Fibroblast of skin of left biceps (primary cell): ENCODE data around the gene DNAJC7.
A peak's percentile ranks its signal among the peaks of the same experiment; 100 is the strongest.
"Not testable (repeated sequence)": the region's sequence is repeated elsewhere in the genome, so short reads cannot be mapped to it uniquely, and the experiment has no call there.

Source experiments
- DNase-seq, 2 experiments: peaks; one replicate each; pipeline ENCODE4 v3.0.0-alpha.2; 2013; ENCODE audit warnings: low read depth in 2 of 2

The DNAJC7 gene

DNA sequence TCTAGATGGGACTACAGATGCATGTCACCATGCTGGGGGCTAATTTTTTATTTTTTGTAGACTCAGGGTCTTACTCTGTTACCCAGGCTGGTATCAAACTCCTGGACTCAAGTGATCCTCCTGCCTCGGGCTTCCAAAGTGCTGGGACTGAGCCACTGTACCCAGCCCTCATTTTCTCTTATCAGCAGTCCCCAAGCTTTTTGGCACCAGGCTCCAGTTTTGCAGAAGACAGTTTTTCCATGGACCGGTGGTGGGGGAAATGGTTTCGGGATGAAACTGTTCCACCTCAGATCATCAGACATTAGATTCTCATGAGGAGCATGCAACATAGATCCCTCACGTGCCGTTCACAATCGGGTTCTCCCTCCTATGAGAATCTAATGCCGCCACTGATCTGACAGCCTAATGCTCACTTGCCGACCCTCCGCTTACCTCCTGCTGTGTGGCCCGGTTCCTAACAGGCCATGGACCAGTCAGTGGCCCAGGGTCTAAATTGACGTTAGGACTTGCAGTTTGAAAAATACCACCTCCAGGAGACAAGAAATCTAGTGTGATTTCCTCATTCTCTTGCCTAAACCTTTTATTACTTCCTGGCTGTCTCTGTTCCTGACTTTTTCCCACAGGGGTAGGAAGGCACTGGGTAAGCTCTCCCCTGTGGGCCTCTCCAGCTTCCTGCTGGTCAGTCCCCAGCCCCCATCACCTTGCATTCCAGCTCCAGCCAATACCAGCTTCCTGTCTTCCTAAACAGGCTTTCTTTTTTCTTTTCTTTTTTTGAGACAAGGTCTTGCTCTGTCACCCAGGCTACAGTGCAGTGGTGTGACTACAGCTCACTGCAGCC, 60.0 kb downstream of the DNAJC7 start:
- no peak for DNase-seq

DNA sequence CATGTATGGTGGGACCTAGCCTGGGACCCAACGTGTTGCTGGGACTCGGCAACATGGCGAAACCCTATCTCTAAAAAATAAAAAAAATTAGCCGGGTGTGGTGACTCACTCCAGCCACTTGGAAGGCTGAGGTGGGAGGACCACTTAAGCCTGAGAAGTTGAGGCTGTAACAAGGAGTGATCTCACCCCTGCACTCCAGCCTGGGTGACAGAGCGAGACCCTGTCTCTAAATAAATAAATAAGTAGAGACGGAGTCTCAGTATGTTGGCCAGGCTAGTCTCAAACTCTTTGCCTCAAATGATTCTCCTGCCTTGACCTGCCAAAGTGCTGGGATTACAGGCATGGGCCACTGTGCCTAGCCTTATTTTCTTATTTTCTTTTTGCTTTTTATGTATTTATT, 60.7 kb downstream of the DNAJC7 start:
- no peak for DNase-seq

DNA sequence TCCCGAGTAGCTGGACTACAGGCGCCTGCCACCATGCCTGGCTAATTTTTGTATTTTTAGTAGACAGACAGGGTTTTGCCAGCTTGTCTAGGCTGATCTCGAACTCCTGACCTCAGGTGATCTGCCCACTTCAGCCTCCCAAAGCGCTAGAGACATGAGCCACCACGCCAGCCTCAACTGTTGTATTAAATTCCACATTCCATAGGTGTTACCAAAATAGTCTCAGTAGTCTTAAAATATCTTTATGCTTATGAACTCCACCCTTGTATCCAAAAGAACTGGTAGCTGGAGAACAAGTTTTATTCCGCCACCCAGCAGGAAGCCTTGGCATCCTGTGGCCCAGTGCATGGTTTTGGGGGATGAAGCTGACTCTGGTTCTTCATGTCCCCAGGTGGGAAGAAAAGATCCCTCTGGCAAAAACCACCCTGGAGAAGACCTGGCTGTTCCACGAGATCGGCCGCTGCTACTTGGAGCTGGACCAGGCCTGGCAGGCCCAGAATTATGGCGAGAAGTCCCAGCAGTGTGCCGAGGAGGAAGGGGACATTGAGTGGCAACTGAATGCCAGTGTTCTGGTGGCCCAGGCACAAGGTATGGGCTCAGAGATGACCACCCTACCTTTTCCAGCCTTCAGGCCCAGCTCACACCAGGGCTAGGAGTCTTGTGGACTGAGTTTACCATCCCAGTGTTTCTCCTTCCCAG, 68.3 kb downstream of the DNAJC7 start:
- DNase-seq, result no peak

DNA sequence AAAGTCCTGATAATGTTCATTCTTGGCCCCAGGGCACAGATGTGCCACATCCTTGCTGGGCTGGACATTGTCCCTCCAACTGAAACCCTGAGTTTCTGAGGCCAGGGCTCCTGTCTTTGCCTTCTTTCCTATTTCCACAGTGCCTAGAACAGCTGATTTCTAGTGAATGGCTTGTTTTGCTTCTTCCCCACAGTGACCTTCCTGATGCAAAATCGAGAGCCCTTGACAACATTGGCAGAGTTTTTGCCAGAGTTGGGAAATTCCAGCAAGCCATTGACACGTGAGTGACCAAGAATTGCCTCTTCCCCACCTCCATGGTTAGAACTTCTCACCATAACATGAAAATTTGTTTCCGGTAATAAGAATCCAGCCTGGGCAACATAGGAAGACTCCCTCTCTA, 72.3 kb downstream of the DNAJC7 start:
- DNase-seq, result no peak

DNA sequence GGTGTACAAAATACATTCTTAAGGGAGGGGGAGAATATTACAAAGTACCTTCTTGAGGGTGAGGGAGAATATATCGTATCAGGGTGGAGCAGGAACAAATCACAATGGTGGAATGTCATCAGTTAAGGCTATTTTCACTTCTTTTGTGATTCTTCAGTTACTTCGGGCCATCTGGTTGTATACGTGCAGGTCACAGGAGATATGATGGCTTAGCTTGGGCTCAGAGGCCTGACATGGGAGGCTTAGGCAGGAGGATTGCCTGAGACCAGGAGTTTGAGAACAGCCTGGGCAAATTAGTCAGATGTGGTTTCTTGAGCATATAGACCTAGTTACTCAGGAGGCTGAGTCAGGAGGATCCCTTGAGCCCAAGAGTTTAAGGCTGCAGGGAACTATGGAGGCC, 73.7 kb downstream of the DNAJC7 start:
- no peak for DNase-seq

DNA sequence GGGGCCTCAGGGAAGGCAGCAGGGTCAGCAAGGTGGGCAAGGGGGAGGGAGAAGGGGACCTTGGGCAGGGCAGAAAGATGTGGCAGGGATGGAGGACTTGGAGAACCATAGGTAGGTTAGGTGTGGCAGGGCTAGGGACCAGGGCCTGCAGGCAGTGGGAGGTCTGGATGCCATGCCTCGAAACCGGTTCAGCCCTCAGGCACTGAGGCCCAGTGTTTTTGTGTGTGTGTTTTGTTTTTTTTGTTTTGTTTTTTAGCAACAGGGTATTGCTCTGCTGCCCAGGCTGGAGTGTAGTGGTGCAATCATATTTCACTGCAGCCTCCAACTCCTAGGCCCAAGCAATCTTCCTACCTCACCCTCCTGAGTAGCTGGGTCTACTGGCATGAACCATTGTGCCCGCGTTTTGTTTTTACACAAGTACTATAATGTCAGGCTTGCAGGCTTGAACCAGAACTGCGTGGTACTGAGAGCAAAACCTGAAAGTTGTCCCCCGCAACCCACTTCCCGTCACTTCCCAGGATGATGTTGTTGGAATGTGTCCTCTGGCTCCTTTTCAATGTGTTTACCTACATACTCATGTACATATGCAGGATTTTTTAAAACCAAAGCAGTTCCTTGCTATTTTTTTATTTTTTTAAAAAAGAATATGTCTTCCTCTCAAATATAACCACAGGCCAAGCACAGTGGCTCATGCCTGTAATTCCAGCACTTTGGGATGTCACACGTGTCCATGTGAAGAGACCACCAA, 74.4 kb downstream of the DNAJC7 start:
- DNase-seq, result no peak

DNA sequence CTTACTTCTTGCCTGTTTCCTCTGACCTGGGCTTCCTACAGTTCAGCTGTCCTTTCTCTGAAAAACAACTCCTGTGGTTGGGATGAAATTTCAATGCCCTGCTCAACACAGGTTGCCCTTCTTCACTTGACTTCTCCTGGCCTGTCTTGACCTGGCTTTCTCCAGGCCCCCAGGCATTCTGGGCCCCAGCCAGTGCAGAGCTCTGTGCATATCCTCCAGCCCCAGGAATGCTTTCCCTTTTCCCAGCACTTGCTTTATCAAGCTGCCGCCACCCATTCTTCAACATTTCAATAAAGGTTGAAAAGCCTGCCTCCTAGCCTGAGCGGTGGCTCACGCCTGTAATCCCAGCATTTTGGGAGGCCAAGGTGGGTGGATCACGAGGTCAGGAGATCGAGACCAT, 76.1 kb downstream of the DNAJC7 start:
- DNase-seq, result no peak

DNA sequence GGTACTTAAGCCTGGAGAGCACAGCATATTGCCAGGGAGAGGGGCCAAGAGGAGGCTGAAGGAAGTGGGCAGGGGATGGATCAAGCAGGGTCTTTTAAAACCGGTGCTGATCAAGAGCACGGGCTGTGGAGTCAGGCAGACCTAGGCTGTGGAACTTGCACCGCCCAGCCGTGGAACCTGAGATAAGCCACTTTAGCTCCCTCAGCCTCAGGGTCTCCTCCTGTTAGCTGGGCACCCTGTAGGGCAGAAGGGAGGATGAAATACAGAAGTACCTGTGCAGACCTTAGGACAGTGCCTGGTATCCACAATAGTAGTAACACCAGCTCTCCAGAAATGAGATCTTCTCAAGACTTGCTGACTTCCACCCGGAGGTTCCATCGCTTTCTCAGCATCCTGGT, 77.5 kb downstream of the DNAJC7 start:
- DNase-seq, result no peak

DNA sequence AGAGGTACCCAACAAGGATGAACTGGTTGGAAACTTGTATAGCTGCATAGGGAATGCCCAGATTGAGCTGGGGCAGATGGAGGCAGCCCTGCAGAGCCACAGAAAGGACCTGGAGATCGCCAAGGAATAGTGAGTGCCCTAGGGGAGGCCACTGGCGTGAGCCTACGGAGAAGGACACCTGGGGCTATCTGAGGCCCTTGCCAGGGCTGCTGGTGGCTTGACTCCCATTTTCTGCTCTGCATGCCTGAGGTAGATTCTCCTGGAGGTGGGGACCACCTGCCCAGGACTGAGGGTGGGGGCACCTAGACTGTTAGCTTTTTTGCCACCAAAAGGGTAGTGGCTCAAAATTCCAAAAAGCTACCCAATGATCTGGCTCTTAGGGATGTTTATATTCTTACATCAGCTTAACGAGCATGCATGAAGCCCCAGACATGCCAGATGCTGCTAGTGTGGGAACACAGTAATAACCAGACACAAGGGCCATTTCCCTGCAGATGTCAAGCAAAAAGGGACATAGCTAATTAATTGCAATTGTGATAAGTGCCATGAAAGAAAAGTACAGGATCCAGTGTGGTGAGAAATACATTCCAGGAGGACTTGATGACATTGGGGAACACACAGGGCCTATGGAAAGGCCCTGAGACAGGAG, 78.1 kb downstream of the DNAJC7 start:
- DNase-seq, result no peak

DNA sequence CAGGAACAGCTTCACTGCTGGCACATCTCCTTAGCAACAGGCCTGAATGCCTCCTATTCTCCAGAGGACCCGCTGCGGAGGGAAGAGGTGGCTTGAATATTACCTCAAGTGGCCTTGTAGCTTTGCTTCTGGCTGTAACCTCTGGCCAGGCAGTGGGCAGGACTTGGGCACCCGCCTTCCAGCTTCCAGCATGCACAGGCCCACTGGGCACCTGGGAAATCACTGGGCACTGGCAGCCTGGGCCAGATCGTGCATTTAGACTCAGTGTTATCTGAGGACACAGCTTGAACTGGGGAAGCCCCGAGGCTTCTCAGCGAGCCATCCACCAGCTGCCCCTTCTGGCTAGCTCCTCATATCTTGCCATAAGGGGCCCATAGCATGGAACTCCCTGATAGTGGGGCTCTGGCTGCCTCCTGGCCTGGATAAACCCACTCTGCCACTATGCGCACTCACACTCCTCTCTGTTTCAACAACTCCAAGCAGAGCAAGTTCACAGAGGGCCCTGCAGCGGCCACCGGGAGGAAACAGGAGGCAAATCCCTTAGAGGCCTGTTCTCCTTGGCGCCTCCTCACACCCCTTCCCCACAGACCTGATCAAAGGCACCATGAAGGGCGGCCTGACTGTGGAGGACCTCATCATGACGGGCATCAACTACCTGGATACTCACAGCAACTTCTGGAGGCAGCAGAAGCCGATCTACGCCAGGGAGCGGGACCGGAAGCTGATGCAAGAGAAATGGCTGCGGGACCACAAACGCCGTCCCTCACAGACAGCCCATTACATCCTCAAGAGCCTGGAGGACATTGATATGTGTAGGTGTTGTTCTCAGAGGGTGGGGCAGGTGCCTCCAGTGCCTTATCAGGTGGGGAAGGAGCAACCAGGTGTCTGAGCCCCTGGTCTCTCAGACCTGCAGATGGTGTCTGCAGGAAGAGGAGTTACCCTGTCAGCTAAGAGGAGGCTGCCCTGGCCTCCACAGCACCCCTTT, 79.0 kb downstream of the DNAJC7 start:
- DNase-seq, result no peak

DNA sequence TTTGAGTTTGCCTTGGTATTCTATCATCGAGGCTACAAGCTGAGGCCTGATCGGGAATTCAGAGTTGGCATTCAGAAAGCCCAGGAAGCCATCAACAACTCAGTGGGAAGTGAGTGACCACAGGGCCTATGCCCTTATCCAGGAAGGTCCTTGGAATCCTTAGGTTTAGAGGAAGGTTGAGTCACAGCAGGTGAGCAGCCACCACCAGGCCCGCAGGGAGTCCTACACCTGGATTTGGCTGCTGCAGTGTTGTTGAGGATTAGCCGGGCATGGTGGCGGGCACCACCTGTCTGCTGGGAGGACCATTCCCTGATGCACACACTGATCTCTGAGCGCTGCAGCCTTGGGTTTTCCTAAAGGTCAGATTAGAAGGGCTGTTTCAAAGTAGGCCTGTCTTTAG, 81.6 kb downstream of the DNAJC7 start:
- no peak for DNase-seq

DNA sequence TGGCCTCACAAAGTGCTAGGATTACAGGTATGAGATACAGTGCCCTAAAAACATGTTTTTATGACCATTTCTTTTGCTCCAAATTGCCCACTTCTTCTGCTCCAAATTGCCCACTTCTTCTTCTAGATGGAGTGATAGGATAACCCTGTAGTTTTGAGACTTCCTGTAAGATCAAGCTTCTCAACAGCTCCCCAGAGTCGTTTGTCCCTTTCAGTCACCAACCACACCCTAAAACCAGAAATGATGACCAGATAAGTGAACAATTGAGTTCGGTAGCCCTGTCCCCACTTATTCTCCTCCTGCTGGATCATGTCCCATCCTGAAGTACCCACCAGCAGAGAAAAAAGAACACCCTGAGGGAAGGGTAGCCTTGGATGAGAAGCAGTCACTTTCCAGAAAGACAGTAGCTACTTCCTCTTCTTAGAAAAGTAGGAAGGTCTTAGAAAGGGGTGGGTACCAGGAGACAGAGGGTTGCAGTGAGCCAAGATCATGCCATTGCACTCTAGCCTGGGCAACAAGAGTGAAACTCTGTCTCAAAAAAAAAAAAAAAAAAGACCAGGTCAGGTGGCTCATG, 84.3 kb downstream of the DNAJC7 start:
- DNase-seq, result no peak

DNA sequence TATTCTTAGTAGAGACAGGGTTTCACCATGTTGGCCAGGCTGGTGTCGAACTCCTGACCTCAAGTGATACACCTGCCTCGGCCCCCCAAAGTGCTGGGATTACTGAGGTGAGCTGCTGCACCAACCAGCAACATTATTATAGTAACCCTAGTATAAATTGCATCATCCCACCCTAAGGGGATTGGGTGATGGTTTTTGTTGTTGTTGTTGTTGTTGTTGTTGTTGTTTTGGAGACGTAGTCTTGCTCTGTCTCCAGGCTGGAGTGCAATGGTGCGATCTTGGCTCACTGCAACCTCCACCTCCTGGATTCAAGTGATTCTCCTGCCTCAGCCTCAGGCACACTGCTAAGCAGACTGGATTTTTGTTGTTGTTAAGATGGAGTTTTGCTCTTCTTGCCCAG, 85.5 kb downstream of the DNAJC7 start:
- DNase-seq, result not testable (repeated sequence)

DNA sequence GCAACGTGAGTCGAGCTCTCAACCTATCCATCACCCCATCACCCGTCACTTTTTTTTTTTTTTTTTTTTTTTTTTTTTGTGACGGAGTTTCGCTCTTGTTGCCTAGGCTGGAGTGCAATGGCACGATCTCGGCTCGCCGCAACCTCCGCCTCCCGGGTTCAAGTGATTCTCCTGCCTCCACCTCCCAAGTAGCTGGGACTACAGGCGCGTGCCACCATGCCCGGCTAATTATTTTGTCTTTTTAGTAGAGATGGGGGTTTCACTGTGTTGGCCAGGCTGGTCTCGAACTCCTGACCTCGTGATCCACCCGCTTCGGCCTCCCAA, 86.4 kb downstream of the DNAJC7 start:
- not testable (repeated sequence) for DNase-seq

DNA sequence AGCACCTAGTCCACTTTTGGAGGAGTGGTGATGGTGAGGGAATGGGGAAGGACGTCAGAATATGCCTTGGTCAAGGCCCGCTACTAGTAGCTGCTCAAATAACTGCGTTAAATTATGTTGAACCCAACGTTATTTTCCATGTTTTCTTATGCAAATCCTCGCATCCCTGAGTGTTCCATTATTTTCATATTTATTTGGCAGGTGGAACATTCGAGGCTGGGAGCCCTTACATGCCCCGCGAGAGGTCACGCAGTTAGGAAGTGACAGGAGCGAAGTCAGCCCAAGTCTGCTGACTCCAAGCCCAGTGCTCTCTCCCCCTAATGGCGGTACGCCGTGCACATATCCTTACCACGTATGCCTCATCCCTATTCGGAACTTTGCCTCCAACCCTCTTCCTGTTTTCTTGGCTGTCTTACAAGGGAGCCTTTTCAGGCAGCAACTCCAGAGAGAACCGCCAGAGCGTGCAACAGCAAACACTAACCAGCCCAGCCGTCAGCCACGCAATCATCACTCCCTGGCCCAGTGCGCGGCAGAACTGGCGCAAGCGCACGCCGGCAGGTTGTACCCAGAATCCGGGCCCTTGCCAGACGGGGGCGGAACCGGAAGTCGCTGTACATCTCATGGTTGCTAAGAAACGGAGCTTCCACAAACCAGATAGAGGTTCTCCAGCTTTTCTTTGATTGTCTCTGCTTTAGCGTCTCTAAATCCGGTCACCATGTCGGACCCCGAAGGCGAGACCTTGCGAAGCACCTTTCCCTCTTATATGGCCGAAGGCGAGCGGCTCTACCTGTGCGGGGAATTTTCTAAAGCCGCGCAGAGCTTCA, 87.0 kb downstream of the DNAJC7 start, which contains the start of gene ODAD4:
ODAD4 (plus strand) TSS at position 609 of the 824 bp plus-strand sequence; CDS start at position 716, 107 bp downstream.
- peak; percentile 95 to 96 for DNase-seq

DNA sequence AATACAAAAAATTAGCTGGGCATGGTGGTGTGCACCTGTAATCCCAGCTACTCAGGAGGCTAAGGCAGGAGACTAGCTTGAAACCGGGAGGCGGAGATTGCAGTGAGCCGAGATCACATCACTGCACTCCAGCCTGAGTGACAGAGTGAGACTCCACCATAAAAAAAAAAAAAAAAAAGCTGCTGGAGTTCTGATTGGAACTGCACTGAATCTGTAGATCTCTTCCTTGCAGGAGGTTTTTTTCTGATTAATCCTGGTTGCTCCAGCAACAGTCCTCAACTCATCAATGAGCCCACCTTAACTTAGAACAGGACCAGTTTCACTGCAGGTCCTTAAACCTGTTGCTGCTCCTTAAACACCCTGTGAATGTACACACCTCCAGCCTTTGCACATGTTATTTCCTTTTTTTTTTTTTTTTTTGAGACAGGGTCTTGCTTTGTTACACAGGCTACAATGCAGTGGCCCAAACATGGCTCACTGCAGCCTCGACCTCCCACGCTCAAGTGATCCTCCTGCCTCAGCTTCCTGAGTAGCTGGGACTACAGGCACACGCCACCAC, 88.5 kb downstream of the DNAJC7 start:
- no peak for DNase-seq
